ENCODE data around the gene ARRB1. TPM values are rescaled to one million over a fixed set of nuclear protein-coding genes. Genes with fewer than 3 reads are reported as not detected.

Gene ARRB1
- polyA plus RNA-seq, 1 donor, result 22.5 TPM

- no peak for DNase-seq
Measured at GRCh38 chr11:75229466-75229865, 122.0 kb downstream of the ARRB1 start.

- DNase-seq, result no peak
Measured at GRCh38 chr11:75225794-75226193, 125.7 kb downstream of the ARRB1 start.

GRCh38 chr11:75223954-75224643 lies 127.4 kb downstream of the ARRB1 start:
- DNase-seq, result no peak

GRCh38 chr11:75219869-75220268 lies 131.6 kb downstream of the ARRB1 start:
- DNase-seq, result no peak

GRCh38 chr11:75214843-75215242 lies 136.6 kb downstream of the ARRB1 start:
- no peak for DNase-seq

GRCh38 chr11:75214411-75214821 lies 137.0 kb downstream of the ARRB1 start:
- DNase-seq, result peak; percentile 89

Other genes starting within 250 kb of the ARRB1 start
- 8.2 TPM for gene SLCO2B1, start 200.6 kb downstream of the ARRB1 start, polyA plus RNA-seq (ENCODE audit: insufficient read length)
- 0.17 TPM for gene TPBGL, start 110.9 kb downstream of the ARRB1 start, polyA plus RNA-seq (ENCODE audit: insufficient read length)
- 2,366 TPM for gene RPS3, start 47.9 kb upstream of the ARRB1 start, polyA plus RNA-seq (ENCODE audit: insufficient read length)
- 0.67 TPM for gene KLHL35, start 81.5 kb upstream of the ARRB1 start, polyA plus RNA-seq (ENCODE audit: insufficient read length)
- 11.7 TPM for gene GDPD5, start 174.3 kb upstream of the ARRB1 start, polyA plus RNA-seq (ENCODE audit: insufficient read length)
- 261 TPM for gene SERPINH1, start 210.6 kb upstream of the ARRB1 start, polyA plus RNA-seq (ENCODE audit: insufficient read length)